GM12892 (cell line): ENCODE data around the gene KIDINS220.

Experiments used
- POLR2A ChIP-seq: IDR thresholded peaks from 2 replicates; pipeline ENCODE4 v1.6.1; 2011; ENCODE audit warnings: low read depth, low read length, control low read depth
- POLR2AphosphoS5 ChIP-seq: IDR thresholded peaks from 2 replicates; pipeline ENCODE4 v1.6.1; 2011; ENCODE audit warnings: low read depth, low read length, control low read depth

DNA sequence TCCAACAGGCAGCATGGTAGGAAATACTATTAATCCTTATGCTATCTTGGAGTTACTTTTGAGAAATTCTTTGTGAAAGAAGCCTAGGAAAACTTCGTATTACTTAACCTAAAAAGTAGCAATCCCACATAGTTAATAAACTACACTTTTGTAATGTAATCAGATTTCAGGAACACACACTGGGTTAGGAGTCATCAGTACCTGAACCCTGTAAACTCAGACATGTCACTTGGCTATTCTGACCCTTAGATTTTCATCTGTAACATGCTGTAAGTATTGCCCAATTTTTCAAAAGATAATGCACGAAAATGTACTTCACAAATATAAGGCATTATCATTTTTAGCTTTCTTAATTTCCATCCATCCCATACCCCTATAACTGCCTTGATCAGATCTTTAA, 39.0 kb downstream of the KIDINS220 start:
- TF ChIP-seq POLR2AphosphoS5 (no peak), POLR2A (no peak)
